ENCODE results near the gene MEF2C. TPM values are rescaled to one million over a fixed set of nuclear protein-coding genes. Genes with fewer than 3 reads are reported as not detected.
A peak's percentile ranks its signal among the peaks of the same experiment; 100 is the strongest.

The MEF2C gene
- total and polyA plus RNA-seq, 4 donors = 27.4 to 77.9 (median 46.3) TPM

DNA sequence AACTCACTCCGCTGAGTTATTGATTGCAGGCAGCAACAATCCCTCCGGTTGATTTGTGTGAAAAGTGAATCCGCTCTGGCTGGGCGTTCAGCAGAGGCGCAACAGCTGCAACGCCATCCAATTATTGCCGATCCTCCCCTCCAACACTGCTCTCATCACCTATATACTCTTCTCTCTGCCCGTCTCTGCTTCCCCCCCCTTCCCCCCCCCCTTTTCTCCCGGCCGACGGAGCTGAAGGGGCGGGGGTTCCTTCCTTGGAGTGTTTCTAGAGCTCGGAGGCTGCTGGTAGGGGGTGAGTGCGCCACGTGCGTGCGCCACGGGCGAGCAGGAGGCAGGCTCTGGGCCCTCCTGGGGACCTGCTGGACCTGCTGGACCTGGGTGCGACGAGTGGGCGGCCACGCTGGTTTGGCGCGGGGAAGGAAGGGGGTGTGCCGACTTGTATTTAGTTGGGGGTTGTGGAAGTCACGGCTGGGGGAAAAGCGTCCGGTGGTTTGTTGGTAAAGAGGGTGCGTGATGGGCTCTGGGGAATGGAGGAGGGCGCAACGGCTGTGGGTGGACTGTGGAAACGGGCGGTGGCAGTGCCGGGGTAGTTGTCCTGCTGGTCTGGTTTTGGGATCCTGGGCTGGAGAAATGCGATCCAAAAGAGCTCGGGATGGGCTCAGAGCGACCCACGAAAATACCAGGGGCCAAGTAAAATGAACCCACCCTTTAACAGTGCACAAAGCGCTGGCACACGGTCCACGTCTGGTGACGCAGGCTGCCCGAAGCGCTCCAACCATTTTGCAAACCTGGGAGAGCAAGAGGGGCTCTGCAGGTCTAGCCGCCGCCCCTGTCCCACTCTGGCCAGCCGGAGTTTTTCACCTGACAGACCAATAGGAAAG is 6.4 kb upstream of the MEF2C start:
- under 1% methylated on average over 37 of the region's 48 CpGs for WGBS (ENCODE audit: insufficient coverage)
- H3K27me3 ChIP-seq (ENCODE audit: control insufficient read depth, insufficient read depth, low read length) = peaks cover 17% of the 10 kb centered on the region
- peak overlapping the region; percentile 71 for H3K4me3 ChIP-seq (ENCODE audit: low read depth, low read length)
- H3K9me3 ChIP-seq (ENCODE audit: control insufficient read depth, insufficient read depth, low read length) = no peaks in the 10 kb centered on the region
- no peaks in the 10 kb centered on the region for H3K36me3 ChIP-seq (ENCODE audit: control insufficient read depth, insufficient read depth, low read length)
- peak overlapping the region; percentile 44 for H3K27ac ChIP-seq (ENCODE audit: low read depth, low read length)
- peak in 2 of 6 donors; percentile 77 to 88 for DNase-seq (ENCODE audit: low read depth in 4 of 6, low spot score in 6 of 6)
- peaks cover 12% of the 10 kb centered on the region for H3K4me1 ChIP-seq (ENCODE audit: control insufficient read depth, insufficient read depth, low read length)

DNA sequence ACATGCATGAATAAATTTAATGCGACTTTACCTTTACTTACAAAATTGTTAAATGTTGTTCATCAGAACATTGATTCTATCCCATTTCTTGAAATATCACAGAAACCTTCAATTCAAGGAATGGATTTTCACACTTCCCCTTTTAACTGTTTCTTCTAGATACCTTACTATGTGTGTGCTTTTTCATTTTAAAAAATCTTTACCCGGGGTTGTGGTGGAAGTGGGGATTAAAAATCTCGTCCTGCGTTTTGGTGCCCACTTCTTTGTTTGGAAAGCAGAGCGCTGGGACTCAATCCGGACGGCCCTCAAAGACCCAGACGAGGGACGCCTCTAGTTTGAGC is 5.8 kb upstream of the MEF2C start:
- Histone ChIP-seq H3K27me3 (ENCODE audit: control insufficient read depth, insufficient read depth, low read length) (peaks cover 17% of the 10 kb centered on the region), H3K4me3 (ENCODE audit: low read depth, low read length) (peak overlapping the region; percentile 71), H3K9me3 (ENCODE audit: control insufficient read depth, insufficient read depth, low read length) (no peaks in the 10 kb centered on the region), H3K27ac (ENCODE audit: low read depth, low read length) (peak overlapping the region; percentile 44), H3K4me1 (ENCODE audit: control insufficient read depth, insufficient read depth, low read length) (peaks cover 12% of the 10 kb centered on the region), H3K36me3 (ENCODE audit: control insufficient read depth, insufficient read depth, low read length) (no peaks in the 10 kb centered on the region)
- DNase-seq (ENCODE audit: low read depth in 4 of 6, low spot score in 6 of 6) = no peak
- WGBS (ENCODE audit: insufficient coverage) = 4% methylated on average over 7 of the region's 9 CpGs

DNA sequence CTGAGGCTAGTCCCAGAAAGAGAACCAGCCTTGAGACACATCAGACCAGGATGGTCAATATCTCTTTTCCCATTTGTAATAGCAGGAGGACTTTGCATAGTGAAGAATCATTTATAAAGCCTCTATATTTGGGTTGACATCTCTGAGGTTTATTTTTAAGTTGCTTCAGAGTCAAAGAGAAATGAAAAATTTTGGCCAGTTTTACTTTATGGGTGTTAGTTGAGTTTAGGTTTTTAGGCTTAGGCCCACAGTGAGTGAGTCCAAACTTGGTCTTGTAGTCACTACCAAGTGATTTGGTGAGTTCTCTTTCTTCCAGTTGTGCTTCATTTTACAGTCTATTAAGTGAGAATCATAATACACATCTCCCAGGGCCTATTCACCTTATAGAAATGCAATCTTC is 5.3 kb upstream of the MEF2C start:
- H3K27me3 ChIP-seq (ENCODE audit: control insufficient read depth, insufficient read depth, low read length) = peaks cover 17% of the 10 kb centered on the region
- H3K9me3 ChIP-seq (ENCODE audit: control insufficient read depth, insufficient read depth, low read length) = no peaks in the 10 kb centered on the region
- H3K36me3 ChIP-seq (ENCODE audit: control insufficient read depth, insufficient read depth, low read length) = no peaks in the 10 kb centered on the region
- H3K4me1 ChIP-seq (ENCODE audit: control insufficient read depth, insufficient read depth, low read length) = peaks cover 12% of the 10 kb centered on the region
- no peak for DNase-seq (ENCODE audit: low read depth in 4 of 6, low spot score in 6 of 6)
- H3K4me3 ChIP-seq (ENCODE audit: low read depth, low read length) = no peak overlapping the region
- no peak overlapping the region for H3K27ac ChIP-seq (ENCODE audit: low read depth, low read length)

DNA sequence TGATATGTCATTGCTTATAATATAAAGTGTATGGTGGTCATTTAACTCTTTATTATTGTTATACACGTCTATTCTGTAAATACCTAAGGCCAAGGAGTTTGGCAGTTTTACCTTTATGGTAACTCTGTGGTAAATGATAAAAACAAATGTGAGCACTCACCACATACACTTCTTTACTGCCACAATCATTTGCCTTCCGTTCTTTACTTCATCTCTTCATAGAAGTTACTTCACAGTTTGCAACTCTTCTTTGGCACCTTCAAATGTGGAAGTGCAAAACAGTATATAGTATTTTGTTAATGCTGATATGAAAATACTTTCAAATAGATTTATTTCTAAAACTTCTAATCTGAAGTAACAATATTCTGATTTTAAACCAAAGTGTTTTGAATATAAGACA is 4.4 kb upstream of the MEF2C start:
- Histone ChIP-seq H3K36me3 (ENCODE audit: control insufficient read depth, insufficient read depth, low read length) (no peaks in the 10 kb centered on the region), H3K27me3 (ENCODE audit: control insufficient read depth, insufficient read depth, low read length) (peaks cover 17% of the 10 kb centered on the region), H3K4me1 (ENCODE audit: control insufficient read depth, insufficient read depth, low read length) (peaks cover 12% of the 10 kb centered on the region), H3K9me3 (ENCODE audit: control insufficient read depth, insufficient read depth, low read length) (no peaks in the 10 kb centered on the region), H3K27ac (ENCODE audit: low read depth, low read length) (no peak overlapping the region), H3K4me3 (ENCODE audit: low read depth, low read length) (no peak overlapping the region)
- WGBS (ENCODE audit: insufficient coverage) = no CpG with 5 or more reads among the region's 2 CpGs
- no peak for DNase-seq (ENCODE audit: low read depth in 4 of 6, low spot score in 6 of 6)

DNA sequence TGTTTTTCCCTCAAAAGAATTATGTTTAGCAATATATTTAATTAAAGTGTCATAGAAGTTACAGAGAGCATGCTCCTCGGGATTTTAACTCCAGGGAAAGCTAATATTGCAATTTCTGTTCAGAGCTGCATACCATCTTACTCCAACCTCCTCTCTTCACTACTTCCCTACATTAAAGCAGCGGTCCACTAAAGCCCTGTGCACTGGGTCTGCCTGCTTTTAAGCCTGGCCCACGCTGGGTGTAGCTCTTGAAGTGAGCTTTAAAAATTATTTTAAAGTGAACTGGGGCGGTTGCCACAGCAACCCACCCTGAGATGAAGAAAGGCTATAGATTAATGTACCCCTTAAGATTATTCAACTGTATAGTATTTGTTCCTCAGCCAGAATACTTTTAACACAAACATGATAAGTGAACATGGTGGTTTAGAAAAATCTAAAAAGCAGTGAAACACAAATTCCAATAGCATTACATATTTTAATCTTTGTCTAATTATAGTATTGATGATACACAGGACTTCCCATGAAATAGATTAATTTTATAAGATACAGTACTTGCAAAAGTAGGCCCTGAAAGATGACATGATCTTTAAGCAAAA is 3.9 kb upstream of the MEF2C start:
- Histone ChIP-seq H3K27me3 (ENCODE audit: control insufficient read depth, insufficient read depth, low read length) (peaks cover 17% of the 10 kb centered on the region), H3K36me3 (ENCODE audit: control insufficient read depth, insufficient read depth, low read length) (no peaks in the 10 kb centered on the region), H3K4me3 (ENCODE audit: low read depth, low read length) (no peak overlapping the region), H3K9me3 (ENCODE audit: control insufficient read depth, insufficient read depth, low read length) (no peaks in the 10 kb centered on the region), H3K27ac (ENCODE audit: low read depth, low read length) (no peak overlapping the region), H3K4me1 (ENCODE audit: control insufficient read depth, insufficient read depth, low read length) (peaks cover 12% of the 10 kb centered on the region)
- DNase-seq (ENCODE audit: low read depth in 4 of 6, low spot score in 6 of 6) = peak in 1 of 6 donors; percentile 38
- 100% methylated on average over 1 of the region's 4 CpGs for WGBS (ENCODE audit: insufficient coverage)

DNA sequence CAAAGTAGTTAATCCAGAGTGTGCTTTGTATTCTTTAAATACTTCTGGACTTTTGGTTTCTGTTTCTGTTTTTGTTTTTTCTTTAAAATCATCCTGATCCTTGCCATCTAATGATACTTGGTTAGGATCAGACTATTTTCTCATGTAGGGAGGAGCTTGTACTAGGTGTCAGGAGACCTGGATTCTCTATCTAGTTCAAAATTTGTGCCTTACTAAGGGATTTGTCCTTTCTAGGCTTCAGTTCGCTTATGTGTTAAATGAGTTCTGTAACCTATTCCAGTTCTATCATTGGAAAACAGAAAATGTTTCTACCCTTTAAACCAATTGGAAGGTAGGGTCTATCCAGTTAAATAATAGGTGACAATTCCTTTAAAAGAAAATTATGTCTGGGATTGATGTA is 3.3 kb upstream of the MEF2C start:
- H3K36me3 ChIP-seq (ENCODE audit: control insufficient read depth, insufficient read depth, low read length) = no peaks in the 10 kb centered on the region
- no peak overlapping the region for H3K4me3 ChIP-seq (ENCODE audit: low read depth, low read length)
- no peak overlapping the region for H3K27ac ChIP-seq (ENCODE audit: low read depth, low read length)
- H3K27me3 ChIP-seq (ENCODE audit: control insufficient read depth, insufficient read depth, low read length) = peaks cover 17% of the 10 kb centered on the region
- H3K9me3 ChIP-seq (ENCODE audit: control insufficient read depth, insufficient read depth, low read length) = no peaks in the 10 kb centered on the region
- DNase-seq (ENCODE audit: low read depth in 4 of 6, low spot score in 6 of 6) = peak in 1 of 6 donors; percentile 23
- WGBS (ENCODE audit: insufficient coverage) = no CpG with 5 or more reads among the region's 1 CpG
- H3K4me1 ChIP-seq (ENCODE audit: control insufficient read depth, insufficient read depth, low read length) = peaks cover 12% of the 10 kb centered on the region

DNA sequence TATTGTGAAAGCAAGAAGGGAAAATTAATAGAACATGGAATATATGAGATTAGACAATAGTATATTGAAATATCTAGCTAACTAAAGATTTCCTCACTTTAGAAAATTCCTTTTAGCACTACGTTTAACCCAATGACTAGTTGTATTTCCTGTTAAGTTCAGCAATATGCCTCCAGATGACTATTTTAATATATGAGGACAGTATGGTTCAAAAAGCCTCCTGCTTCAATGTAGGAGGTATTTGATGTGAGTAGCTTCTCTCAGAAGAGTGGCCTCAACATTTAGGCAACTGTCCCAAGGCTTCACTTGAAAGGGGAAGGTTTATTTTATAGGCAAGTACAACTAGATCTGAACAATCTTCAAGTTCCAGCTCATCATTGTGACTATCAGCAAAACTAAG is 2.0 kb upstream of the MEF2C start:
- H3K9me3 ChIP-seq (ENCODE audit: control insufficient read depth, insufficient read depth, low read length) = no peaks in the 10 kb centered on the region
- no peak overlapping the region for H3K4me3 ChIP-seq (ENCODE audit: low read depth, low read length)
- H3K36me3 ChIP-seq (ENCODE audit: control insufficient read depth, insufficient read depth, low read length) = no peaks in the 10 kb centered on the region
- DNase-seq (ENCODE audit: low read depth in 4 of 6, low spot score in 6 of 6) = no peak
- peaks cover 14% of the 10 kb centered on the region for H3K27me3 ChIP-seq (ENCODE audit: control insufficient read depth, insufficient read depth, low read length)
- WGBS (ENCODE audit: insufficient coverage) = no CpG with 5 or more reads among the region's 1 CpG
- H3K4me1 ChIP-seq (ENCODE audit: control insufficient read depth, insufficient read depth, low read length) = peaks cover 12% of the 10 kb centered on the region
- peak overlapping the region; percentile 90 for H3K27ac ChIP-seq (ENCODE audit: low read depth, low read length)

DNA sequence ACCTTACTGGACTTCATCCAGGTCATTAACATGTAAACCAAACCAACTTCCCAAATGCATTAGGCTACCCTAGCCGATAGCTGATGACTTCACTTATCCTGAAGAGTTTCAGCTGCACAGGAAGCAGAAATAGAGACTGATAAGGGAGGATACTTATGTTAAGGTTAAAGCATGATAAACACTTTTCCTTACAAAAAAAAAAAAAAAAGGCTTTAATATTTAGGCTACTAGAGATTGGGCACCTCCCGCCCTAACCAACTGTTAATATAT is 1.6 kb upstream of the MEF2C start:
- Histone ChIP-seq H3K27me3 (ENCODE audit: control insufficient read depth, insufficient read depth, low read length) (peaks cover 10% of the 10 kb centered on the region), H3K4me1 (ENCODE audit: control insufficient read depth, insufficient read depth, low read length) (peaks cover 7% of the 10 kb centered on the region), H3K9me3 (ENCODE audit: control insufficient read depth, insufficient read depth, low read length) (no peaks in the 10 kb centered on the region), H3K27ac (ENCODE audit: low read depth, low read length) (peak overlapping the region; percentile 90), H3K4me3 (ENCODE audit: low read depth, low read length) (peak overlapping the region; percentile 87), H3K36me3 (ENCODE audit: control insufficient read depth, insufficient read depth, low read length) (no peaks in the 10 kb centered on the region)
- no CpG with 5 or more reads among the region's 2 CpGs for WGBS (ENCODE audit: insufficient coverage)
- DNase-seq (ENCODE audit: low read depth in 4 of 6, low spot score in 6 of 6) = no peak

DNA sequence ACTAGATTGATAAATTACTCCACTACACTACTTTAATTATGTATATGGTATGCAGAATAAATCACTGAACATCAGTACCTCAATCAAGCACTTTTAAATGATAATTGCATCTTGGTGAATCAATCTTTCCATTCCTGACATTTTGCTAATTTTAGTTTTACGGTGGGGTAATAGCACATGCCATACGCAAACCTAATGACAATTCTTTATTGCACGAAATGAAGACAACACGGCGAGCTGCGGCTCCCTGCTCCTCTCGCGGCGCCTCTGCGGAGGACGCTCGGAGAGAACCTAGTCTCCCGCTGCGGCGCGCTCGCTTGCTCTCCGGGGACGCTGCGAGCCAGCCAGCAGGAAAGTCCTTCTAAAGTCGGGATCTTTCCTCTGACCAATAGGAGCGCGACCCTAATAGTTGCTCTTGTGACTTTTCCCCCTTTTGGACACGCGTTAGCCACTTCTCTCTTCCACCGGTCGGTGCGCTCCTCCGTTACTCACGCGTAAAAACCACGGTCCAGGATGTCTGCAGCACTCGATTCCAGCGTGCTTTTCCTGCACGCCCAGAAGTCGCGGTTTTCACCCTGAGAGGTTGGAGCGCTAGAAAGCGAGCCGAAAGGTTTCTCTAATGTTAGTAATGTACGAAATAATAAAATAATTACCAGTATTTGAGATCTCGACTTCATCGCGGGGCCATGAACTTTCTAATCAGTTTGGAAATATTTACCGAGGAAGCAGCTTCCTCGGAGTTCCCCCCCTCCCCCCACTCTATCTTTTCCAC is 1.0 kb upstream of the MEF2C start:
- WGBS (ENCODE audit: insufficient coverage) = under 1% methylated on average over 39 of the region's 46 CpGs
- Histone ChIP-seq H3K4me3 (ENCODE audit: low read depth, low read length) (peak overlapping the region; percentile 87), H3K4me1 (ENCODE audit: control insufficient read depth, insufficient read depth, low read length) (peaks cover 2% of the 10 kb centered on the region), H3K36me3 (ENCODE audit: control insufficient read depth, insufficient read depth, low read length) (no peaks in the 10 kb centered on the region), H3K27me3 (ENCODE audit: control insufficient read depth, insufficient read depth, low read length) (peaks cover 5% of the 10 kb centered on the region), H3K9me3 (ENCODE audit: control insufficient read depth, insufficient read depth, low read length) (no peaks in the 10 kb centered on the region), H3K27ac (ENCODE audit: low read depth, low read length) (peak overlapping the region; percentile 90)
- peak in 3 of 6 donors; percentile 57 to 85 (median 84) for DNase-seq (ENCODE audit: low read depth in 4 of 6, low spot score in 6 of 6)
